ENCODE measurements around the gene CNOT6L.
"Not testable (repeated sequence)": the region's sequence is repeated elsewhere in the genome, so short reads cannot be mapped to it uniquely, and the experiment has no call there.

The CNOT6L gene

GRCh38 chr4:77818602-77819403 lies at the start of gene CNOT6L:
TSS of gene CNOT6L (minus strand) at chr4:77819368. CDS start at chr4:77819308, 60 bp downstream.
- peak; percentile 32 for DNase-seq (ENCODE audit: low spot score)

- DNase-seq (ENCODE audit: low spot score), result no peak
These were observed 46.1 kb upstream of the CNOT6L start for GRCh38 chr4:77865259-77865658.

- DNase-seq (ENCODE audit: low spot score), result not testable (repeated sequence)
These were observed 44.2 kb upstream of the CNOT6L start for GRCh38 chr4:77863341-77863740.

- peak; percentile 95 for DNase-seq (ENCODE audit: low spot score)
These were observed 43.5 kb upstream of the CNOT6L start, which contains the start of gene MRPL1 for GRCh38 chr4:77862478-77863216. TSS of gene MRPL1 (plus strand) at chr4:77862830. CDS start at chr4:77862849, 19 bp downstream.

GRCh38 chr4:77861495-77861894 lies 42.3 kb upstream of the CNOT6L start:
- DNase-seq (ENCODE audit: low spot score), result no peak

GRCh38 chr4:77859256-77859655 lies 40.1 kb upstream of the CNOT6L start:
- no peak for DNase-seq (ENCODE audit: low spot score)

GRCh38 chr4:77856152-77856551 lies 37.0 kb upstream of the CNOT6L start:
- DNase-seq (ENCODE audit: low spot score), result no peak

GRCh38 chr4:77854431-77855111 lies 35.4 kb upstream of the CNOT6L start:
- DNase-seq (ENCODE audit: low spot score), result no peak

- no peak for DNase-seq (ENCODE audit: low spot score)
These were observed 33.8 kb upstream of the CNOT6L start for GRCh38 chr4:77852892-77853495.

- no peak for DNase-seq (ENCODE audit: low spot score)
These were observed 30.3 kb upstream of the CNOT6L start for GRCh38 chr4:77849278-77849965.

GRCh38 chr4:77848508-77848907 lies 29.3 kb upstream of the CNOT6L start:
- no peak for DNase-seq (ENCODE audit: low spot score)

GRCh38 chr4:77845929-77846328 lies 26.8 kb upstream of the CNOT6L start:
- no peak for DNase-seq (ENCODE audit: low spot score)

- DNase-seq (ENCODE audit: low spot score), result peak; percentile 67
These were observed 26.2 kb upstream of the CNOT6L start for GRCh38 chr4:77845400-77845799.

- DNase-seq (ENCODE audit: low spot score), result no peak
These were observed 25.2 kb upstream of the CNOT6L start for GRCh38 chr4:77844363-77844762.

- no peak for DNase-seq (ENCODE audit: low spot score)
These were observed 24.5 kb upstream of the CNOT6L start for GRCh38 chr4:77843628-77844027.

GRCh38 chr4:77834403-77834802 lies 15.2 kb upstream of the CNOT6L start:
- no peak for DNase-seq (ENCODE audit: low spot score)

GRCh38 chr4:77833126-77833724 lies 14.1 kb upstream of the CNOT6L start:
- no peak for DNase-seq (ENCODE audit: low spot score)

GRCh38 chr4:77827343-77827742 lies 8.2 kb upstream of the CNOT6L start:
- no peak for DNase-seq (ENCODE audit: low spot score)

GRCh38 chr4:77826275-77826674 lies 7.1 kb upstream of the CNOT6L start:
- DNase-seq (ENCODE audit: low spot score), result no peak

- no peak for DNase-seq (ENCODE audit: low spot score)
These were observed 2.6 kb upstream of the CNOT6L start for GRCh38 chr4:77821775-77822174.

Measured in COLO829 (cell line).